ENCODE results near the gene SLC6A9.

Gene SLC6A9

DNA sequence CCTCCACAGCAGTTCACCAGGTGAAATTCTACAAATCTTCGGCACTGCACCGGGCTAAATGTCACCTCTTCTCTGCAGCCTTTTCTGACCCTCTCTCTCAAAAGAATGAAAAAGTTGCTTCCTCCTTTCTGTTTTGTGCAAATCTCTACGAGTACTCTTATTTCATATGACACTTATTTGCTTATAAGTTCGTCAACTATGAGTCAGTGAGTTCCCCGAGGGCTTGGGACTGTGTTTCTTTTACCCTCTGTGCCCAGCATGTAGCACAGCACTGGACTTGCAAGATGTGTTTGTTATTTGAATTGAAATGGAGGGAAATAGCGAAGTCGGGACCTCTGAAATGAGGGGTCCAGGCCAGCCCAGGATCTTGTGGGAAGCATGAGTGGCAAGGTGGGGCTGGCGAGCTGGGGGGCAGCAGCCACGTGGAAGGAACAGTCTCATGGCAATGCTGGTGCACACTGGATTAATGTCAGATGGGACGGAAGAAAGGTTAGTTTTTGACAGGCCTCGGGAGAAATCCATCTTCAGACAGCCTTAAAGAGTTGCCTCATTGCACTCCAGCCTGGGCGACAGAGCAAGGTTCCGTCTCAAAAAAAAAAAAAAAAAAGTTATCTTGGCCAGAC is 6.2 kb downstream of the SLC6A9 start:
- H3K27me3 Mint-ChIP-seq: no peaks in the 10 kb centered on the region
- no peaks in the 10 kb centered on the region for H3K9me3 Mint-ChIP-seq
- H3K4me1 Mint-ChIP-seq (ENCODE audit: low read depth): peaks cover 21% of the 10 kb centered on the region
- H3K36me3 Mint-ChIP-seq (ENCODE audit: low read depth): peaks cover 8% of the 10 kb centered on the region
- H3K27ac Mint-ChIP-seq: no peak overlapping the region
- H3K4me3 Mint-ChIP-seq: no peak overlapping the region

DNA sequence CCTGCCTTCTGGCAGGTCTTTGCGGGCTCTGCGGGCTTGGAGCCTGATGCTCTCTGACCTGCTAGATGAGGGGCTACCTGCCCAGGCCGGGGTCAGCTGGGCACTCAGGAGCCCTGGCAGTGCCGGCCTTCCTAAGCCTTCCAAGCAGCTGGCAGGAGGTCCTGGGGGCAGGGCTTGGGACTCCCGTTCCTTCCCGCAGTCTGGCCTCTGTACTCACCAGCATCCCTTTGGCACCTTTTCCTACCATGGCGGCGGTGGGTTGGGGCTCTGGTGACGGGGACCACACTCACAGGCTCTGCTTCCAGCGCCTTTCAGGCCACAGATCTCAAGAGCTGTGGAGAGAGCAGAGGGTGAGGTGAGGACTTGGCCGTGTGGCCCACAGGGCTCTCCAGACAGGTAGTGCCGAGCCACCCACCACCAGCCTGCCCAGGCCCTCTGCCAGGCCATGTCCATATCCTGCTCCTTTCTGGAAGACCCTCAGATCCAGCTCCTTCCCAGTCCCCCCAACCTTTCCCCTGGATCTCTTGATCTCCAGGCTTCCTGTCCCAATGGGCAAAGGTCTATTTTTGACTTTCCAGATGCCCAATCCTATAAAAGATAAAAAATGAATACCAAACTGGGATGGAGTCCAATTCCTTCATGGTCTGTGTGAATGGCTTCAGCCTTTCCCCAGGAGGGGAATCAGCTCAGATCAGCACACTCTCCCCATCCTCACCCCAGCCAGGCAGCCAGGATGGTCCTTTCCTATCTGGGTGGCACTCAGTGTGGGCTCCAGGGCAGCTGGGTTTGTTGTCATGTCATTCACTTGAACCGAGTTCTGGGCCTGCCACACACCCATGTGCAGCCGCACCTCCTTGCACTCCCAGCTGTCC is 7.0 kb downstream of the SLC6A9 start:
- peaks cover 14% of the 10 kb centered on the region for H3K4me1 Mint-ChIP-seq (ENCODE audit: low read depth)
- peaks cover 8% of the 10 kb centered on the region for H3K36me3 Mint-ChIP-seq (ENCODE audit: low read depth)
- no peaks in the 10 kb centered on the region for H3K9me3 Mint-ChIP-seq
- H3K27ac Mint-ChIP-seq: no peak overlapping the region
- no peak overlapping the region for H3K4me3 Mint-ChIP-seq
- H3K27me3 Mint-ChIP-seq: no peaks in the 10 kb centered on the region

DNA sequence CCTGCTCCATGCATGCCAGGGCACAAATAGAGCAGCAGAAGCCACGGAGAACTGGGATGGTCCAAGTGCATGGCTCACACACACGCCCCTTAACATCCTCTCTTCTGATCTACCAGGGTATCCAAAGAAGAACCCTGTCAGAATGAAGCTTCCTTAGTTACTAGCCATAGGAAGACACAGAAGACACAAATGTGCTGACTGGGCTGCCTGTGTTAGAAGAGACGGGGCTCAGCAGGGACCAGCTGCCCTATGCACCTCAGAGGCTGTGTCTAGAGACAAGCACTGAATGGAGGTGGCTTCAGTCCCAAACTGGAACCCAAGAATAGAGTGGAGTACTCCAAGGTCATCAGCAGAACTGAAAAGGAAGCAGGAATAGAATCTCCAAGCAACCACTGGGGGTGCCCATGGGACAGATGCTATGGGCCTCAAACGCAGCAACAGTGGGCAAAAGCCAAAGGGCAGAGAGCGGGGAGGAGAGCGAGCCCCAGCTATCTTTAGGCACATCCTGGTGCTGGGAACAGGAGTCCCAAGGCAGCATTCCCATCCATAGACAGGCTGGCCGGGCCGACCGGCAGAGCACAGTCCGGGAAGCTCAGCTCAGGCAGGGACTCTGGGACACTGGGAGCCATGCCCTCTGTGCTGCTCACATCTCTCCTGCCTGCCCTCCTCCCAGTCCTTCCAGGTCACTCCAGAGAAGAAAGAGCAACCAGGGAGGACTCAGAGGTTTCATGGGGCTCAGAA is 9.5 kb downstream of the SLC6A9 start:
- no peaks in the 10 kb centered on the region for H3K9me3 Mint-ChIP-seq
- no peaks in the 10 kb centered on the region for H3K4me1 Mint-ChIP-seq (ENCODE audit: low read depth)
- no peak overlapping the region for H3K27ac Mint-ChIP-seq
- no peaks in the 10 kb centered on the region for H3K27me3 Mint-ChIP-seq
- H3K36me3 Mint-ChIP-seq (ENCODE audit: low read depth): peaks cover 8% of the 10 kb centered on the region
- no peak overlapping the region for H3K4me3 Mint-ChIP-seq

DNA sequence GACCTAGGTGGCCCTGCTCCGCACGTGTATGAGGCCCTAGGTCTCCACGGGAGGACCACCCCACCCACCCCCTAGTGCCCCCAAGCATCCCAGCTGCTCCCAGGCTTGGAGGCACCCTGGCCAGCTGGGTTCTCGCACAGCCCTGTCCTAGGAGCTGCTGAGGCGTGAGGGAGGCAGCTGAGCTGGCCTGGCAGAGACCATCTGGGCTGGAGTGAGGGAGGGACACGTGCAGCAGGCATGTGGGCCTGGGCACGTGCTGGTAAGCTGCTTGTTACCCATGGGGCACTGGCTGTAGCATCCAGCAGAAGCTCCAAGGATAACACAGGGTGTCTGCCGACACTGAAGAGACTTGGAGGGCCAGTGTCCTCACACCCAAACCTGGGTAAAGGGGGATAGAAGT is 10.1 kb downstream of the SLC6A9 start:
- peaks cover 8% of the 10 kb centered on the region for H3K36me3 Mint-ChIP-seq (ENCODE audit: low read depth)
- H3K4me3 Mint-ChIP-seq: no peak overlapping the region
- no peak overlapping the region for H3K27ac Mint-ChIP-seq
- no peaks in the 10 kb centered on the region for H3K9me3 Mint-ChIP-seq
- H3K27me3 Mint-ChIP-seq: no peaks in the 10 kb centered on the region
- no peaks in the 10 kb centered on the region for H3K4me1 Mint-ChIP-seq (ENCODE audit: low read depth)

DNA sequence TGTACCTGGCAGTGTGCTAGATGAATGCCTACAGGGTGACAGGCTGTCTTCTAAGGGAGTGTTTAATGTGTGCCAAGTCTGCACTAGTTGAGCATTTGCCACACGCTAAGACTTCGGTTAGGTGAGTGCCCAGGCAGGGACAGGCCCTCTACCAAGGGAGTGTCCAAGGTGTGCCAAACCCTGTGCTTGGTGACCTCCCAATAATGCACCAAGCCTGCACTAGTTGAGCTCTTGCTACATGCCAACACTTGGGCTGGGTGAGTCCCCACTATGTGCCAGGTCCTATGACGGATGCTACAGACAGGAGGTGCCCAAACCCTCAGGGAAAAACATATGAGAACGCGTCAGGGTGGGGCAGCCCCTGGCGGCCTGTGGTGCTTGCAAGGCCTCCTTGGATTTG is 10.8 kb downstream of the SLC6A9 start:
- Mint-ChIP-seq H3K9me3 (no peaks in the 10 kb centered on the region), H3K27me3 (no peaks in the 10 kb centered on the region), H3K4me1 (ENCODE audit: low read depth) (no peaks in the 10 kb centered on the region), H3K36me3 (ENCODE audit: low read depth) (peaks cover 8% of the 10 kb centered on the region), H3K4me3 (no peak overlapping the region), H3K27ac (no peak overlapping the region)

DNA sequence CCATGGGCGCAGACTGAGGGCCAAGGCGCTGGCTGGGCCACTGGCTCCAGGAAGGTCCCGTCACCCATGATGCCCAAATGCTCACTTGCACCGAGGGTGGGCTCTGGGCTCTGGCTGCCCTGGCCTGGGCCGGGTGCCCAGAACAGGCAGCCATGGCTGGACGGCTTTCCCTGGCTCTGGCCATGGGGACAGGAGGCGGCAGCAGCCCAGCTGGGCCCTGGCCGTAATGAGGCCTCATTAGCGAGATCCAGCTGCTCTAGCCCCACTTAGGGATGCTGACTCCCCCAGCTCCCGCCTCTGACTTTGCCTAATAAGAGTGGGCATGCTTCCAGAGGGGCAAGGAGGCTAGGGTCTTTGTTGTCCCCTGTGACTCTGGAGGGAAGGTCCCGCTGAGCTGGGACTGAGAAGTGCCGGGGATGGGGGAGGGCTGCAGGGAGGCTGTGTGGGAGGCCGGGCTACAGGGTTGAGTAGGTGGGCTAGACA is 11.8 kb downstream of the SLC6A9 start:
- Mint-ChIP-seq H3K27ac (no peak overlapping the region), H3K4me3 (no peak overlapping the region), H3K27me3 (no peaks in the 10 kb centered on the region), H3K9me3 (no peaks in the 10 kb centered on the region), H3K36me3 (ENCODE audit: low read depth) (peaks cover 3% of the 10 kb centered on the region), H3K4me1 (ENCODE audit: low read depth) (no peaks in the 10 kb centered on the region)

DNA sequence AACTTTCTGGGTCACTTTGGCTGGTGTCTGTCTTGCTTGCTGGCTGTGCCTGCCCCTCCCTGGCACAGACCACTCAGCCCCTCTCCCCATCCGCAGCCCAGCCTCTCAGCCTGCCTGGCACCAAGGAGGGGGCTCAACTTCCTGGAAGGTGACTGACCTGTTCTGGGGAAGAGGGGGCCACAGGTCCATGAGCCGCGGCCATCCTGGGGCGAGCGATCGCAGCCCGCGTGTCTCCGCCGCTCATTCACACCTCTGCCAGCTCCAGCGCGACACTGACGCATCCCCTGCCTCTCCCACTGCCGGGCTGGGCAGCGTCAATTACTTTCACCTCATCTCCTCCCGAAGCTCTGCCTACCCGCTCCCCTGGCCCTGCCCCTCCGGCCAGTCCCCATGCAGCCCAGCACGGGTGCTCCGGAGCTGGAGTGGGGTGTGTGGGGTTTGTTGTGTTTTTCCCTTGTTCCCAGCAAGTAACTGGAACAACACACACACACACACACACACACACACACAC is 14.3 kb downstream of the SLC6A9 start:
- Mint-ChIP-seq H3K4me1 (ENCODE audit: low read depth) (peaks cover 8% of the 10 kb centered on the region), H3K9me3 (no peaks in the 10 kb centered on the region), H3K4me3 (no peak overlapping the region), H3K27ac (no peak overlapping the region), H3K27me3 (no peaks in the 10 kb centered on the region), H3K36me3 (ENCODE audit: low read depth) (no peaks in the 10 kb centered on the region)

DNA sequence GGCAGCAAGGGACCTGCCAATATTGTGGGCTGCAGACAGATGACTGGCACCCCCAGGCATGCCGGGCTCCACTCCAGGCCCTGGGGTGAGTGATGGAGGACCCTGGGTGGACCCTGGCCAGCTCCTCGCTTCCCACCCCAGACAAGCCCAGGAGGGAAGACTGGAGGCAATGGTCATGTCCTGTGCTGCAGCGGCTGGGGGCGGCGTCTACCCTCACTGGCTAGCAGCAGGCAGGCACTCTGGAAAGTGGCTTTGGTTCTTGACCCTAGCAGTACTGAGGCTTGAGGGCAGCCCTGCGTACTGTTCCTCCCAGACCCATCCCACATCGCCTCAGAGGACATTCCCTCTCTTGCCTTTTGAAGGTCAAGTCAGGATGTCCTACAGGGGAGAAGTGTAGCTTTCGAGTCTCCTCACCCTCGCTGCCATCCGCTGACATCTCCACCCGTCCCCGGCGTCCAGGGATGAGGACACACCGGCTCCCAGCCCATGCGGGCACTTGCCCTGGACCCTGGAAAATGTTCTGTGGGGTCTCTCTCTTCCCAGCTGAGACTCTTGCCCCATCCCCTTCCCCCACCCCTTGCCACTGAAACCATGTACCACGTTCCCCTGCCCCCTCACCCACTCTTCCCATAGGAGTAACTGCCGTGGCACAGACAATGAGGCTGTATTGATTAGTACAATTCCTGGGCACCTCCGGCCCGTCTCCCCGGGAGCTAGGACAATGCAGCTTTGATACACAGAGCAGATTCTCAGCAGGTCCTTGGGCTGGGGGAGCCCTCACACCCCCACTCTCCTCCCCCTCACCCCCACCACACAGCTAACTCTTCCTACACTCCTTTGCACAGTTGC is 15.0 kb downstream of the SLC6A9 start:
- H3K36me3 Mint-ChIP-seq (ENCODE audit: low read depth): no peaks in the 10 kb centered on the region
- peaks cover 8% of the 10 kb centered on the region for H3K4me1 Mint-ChIP-seq (ENCODE audit: low read depth)
- no peak overlapping the region for H3K27ac Mint-ChIP-seq
- H3K27me3 Mint-ChIP-seq: no peaks in the 10 kb centered on the region
- H3K9me3 Mint-ChIP-seq: no peaks in the 10 kb centered on the region
- H3K4me3 Mint-ChIP-seq: no peak overlapping the region

DNA sequence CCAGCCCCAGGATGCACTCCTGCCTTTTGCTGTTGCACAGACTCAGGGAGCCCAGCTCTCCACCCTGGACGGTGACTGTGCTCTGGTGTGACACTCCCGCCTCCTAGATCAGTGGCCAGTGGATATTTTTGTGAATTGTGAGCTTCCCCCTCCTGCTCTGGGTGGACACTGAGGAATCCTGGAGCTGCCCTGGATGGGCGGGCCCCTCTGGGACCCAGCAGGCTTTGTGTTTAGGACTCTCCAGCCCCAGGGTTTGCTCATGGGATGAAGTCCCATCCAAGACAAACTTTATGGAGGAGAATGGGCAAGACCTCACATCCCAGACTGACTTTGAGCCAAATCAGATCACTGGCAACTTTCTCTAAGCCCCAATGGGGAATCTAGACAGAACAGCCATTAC is 16.1 kb downstream of the SLC6A9 start:
- Mint-ChIP-seq H3K4me3 (no peak overlapping the region), H3K27ac (no peak overlapping the region), H3K9me3 (no peaks in the 10 kb centered on the region), H3K27me3 (no peaks in the 10 kb centered on the region), H3K36me3 (ENCODE audit: low read depth) (no peaks in the 10 kb centered on the region), H3K4me1 (ENCODE audit: low read depth) (peaks cover 8% of the 10 kb centered on the region)

DNA sequence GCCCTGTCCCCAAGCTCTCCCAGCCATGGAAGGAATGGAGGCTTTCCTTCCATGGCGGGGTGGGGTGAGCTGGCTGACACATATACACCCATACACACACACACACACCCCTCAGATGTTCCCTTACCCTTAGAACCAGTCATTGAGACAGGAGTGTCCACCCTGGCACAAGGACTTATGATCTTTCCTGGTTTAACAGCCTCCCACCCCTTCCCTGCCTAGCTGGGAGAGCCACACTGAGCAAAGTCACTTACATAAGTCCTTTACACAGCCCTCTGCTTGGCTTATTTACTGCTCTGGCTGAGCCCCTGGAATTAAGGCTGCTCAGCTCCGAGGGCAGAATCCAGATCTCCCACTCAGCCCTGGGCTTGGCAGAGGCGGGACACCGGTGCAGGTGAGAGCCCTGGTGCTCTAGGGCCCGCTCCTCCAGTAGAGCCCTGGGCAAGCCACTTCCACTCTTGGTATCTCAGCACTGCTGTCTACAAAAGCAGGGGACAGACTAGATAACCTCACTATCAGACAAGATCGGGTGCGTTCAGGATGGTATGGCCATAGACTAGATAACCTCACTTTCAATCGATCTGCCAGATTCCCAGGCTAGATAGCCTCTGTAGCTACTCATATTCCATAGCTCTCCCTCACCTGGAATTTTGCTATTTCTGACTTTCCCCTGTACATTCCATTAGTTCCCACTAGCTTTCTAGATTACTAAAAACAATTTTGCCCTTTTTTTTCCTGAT is 16.7 kb downstream of the SLC6A9 start:
- H3K36me3 Mint-ChIP-seq (ENCODE audit: low read depth): no peaks in the 10 kb centered on the region
- no peak overlapping the region for H3K4me3 Mint-ChIP-seq
- no peaks in the 10 kb centered on the region for H3K9me3 Mint-ChIP-seq
- no peaks in the 10 kb centered on the region for H3K27me3 Mint-ChIP-seq
- no peak overlapping the region for H3K27ac Mint-ChIP-seq
- peaks cover 8% of the 10 kb centered on the region for H3K4me1 Mint-ChIP-seq (ENCODE audit: low read depth)

DNA sequence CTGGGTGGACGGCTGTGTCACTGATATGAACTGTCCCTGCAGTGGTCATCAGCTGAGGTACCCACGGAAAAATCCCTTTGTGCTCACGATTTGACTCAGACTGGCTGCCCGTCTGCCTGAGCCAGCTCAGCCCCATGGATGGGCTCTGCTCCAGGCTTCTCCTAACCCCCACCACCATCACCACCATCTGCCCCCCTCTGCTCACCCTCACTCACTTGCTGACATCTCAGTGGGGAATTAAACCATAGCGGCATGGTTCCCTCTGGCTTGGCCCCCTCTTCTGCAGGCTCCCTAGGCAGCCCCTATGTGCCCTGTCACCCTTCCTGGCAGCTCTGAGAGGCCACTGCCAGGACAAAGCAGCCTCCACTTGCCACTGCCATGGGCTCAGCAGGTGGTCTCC is 17.3 kb downstream of the SLC6A9 start:
- Mint-ChIP-seq H3K36me3 (ENCODE audit: low read depth) (no peaks in the 10 kb centered on the region), H3K27me3 (no peaks in the 10 kb centered on the region), H3K9me3 (no peaks in the 10 kb centered on the region), H3K4me1 (ENCODE audit: low read depth) (peaks cover 8% of the 10 kb centered on the region), H3K4me3 (no peak overlapping the region), H3K27ac (no peak overlapping the region)

DNA sequence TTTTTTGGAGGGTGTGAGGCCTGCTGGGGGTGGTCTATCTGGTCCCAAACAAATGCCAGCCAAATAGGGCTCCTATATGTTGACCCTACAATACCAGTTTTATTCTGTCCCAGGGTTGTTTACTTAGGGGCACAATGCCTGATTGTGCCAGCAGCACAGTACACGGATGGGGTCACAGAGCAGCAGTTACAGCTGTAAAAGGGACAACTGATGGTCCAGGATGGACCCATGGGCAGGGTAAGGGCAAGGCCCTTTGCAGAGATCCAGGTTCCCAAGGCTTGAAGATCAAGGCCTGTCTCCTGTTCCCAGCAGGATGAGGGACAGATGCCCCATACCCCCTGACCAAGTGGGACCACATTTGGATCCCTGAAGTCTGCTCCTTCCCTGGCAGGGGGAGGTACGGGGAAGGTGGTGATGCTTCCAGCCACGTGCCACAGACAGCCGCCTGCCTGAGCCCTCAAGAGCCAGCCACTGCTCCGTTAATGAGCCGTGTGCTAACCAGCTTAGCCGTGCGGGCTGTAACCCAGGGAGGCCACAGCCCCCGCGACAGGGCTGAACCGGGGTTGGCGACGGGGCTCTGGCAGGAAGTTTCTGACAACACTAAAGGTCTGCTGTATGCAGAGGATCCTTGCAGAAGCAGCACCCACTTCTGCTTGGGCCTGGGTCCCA is 18.2 kb downstream of the SLC6A9 start:
- Mint-ChIP-seq H3K27me3 (no peaks in the 10 kb centered on the region), H3K4me3 (no peak overlapping the region), H3K9me3 (no peaks in the 10 kb centered on the region), H3K36me3 (ENCODE audit: low read depth) (no peaks in the 10 kb centered on the region), H3K4me1 (ENCODE audit: low read depth) (peaks cover 8% of the 10 kb centered on the region), H3K27ac (no peak overlapping the region)

DNA sequence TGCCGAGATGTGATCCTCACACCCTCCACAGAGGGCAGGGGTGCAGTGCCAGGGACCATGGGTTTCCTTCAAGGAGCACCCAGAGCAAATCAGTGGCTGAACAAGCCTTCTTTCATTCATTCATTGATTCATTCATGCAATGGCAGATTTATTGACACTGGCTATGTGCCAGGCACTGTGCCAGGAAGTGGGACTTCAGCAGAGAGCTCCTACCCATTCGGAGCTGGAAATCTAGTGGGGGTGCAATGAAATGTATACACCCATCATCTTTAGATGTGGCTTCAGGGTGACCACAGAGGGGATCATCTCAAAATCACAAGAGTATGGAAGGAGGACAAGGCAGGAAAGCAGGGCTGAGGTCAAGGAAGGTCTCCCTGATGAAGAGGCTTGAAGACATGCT is 18.9 kb downstream of the SLC6A9 start:
- no peaks in the 10 kb centered on the region for H3K27me3 Mint-ChIP-seq

More for the DNA sequence above, 18.9 kb downstream of the SLC6A9 start:
- Mint-ChIP-seq H3K4me3 (no peak overlapping the region), H3K36me3 (ENCODE audit: low read depth) (no peaks in the 10 kb centered on the region), H3K4me1 (ENCODE audit: low read depth) (peaks cover 8% of the 10 kb centered on the region), H3K9me3 (no peaks in the 10 kb centered on the region), H3K27ac (no peak overlapping the region)
